NCI-H2227 treated with DMSO at 0.1 percent for 48 hours (cell line): ENCODE data around the gene NUCKS1.

Source experiments
- DNase-seq: peaks from one replicate; lab custom pipeline; 2025; lab: John Stamatoyannopoulos, UW

Gene NUCKS1

GRCh38 chr1:205669341-205670149, 80.4 kb downstream of the NUCKS1 start:
- no peak for DNase-seq

GRCh38 chr1:205668951-205669340, 81.0 kb downstream of the NUCKS1 start:
- no peak for DNase-seq

DNA sequence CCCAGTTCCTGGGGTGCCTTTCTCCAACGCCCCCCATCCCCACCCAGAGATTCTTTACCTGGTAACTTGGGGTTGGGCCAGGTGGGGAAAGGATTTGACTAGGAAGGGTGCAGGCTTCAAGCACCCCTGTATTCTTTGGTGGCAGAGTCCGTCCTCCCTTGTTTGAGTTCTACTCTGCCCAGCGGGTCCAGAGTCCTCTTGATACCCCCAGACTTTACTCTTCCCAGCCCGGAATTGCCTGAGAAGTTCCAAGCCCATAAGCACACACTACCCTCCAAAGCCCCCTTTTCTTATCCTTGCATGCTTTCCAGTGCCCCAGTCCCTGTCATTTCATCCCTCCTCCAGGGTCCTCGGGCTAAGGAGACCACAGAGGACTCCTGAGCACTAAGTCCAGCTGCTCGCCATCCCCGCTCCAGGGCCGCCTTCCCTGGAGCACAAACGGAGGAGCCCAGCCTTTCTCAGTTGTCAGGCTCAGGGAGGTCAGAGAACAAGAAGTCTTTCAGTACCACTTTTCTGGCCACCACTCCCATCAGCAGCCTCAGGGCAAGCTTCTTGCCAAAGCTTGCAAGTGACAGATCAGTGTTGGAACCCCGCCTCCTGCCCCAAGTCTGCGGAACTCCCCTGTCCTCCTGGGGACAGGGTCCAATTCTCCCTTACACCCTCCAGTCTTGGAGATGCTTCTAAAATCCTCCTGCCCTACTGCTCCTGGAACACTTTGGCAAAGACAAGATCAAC, 81.9 kb downstream of the NUCKS1 start:
- no peak for DNase-seq

DNA sequence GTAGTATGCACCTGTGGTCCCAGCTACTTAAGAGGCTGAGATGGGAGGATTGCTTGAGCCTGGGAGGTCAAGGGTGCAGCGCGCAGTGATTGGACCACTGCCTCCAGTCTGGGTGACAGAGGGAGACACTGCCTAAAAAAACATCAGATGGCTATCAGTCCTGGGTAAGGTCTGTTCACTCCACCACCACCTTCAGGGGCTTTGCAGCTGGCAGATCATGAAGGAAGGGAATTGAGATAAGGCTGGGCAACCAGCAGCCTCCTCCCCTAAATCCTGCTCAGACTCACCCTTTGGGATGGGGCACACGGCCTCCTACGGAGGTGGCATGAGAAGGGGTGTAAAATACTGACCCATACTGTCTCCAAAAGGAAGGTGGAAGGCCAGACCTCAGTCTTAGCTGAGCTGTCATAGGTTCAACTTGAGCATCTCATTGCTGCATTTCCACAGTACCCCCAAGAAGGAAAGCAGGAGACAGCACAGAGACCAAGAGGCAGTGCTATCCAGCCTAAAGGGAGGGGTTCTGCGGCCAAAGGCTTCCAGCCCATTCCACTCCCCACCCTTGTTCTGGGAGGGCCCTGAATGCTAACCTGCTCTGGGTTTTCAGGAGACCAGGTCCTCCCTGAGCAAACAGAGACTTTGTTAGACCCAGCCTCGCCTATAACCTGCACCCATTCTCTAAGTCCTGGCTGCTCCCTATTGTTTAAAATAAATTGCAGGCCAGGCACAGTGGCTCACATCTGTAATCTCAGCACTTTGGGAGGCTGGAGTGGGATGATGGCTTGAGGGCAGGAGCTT, 83.4 kb downstream of the NUCKS1 start:
- no peak for DNase-seq

DNA sequence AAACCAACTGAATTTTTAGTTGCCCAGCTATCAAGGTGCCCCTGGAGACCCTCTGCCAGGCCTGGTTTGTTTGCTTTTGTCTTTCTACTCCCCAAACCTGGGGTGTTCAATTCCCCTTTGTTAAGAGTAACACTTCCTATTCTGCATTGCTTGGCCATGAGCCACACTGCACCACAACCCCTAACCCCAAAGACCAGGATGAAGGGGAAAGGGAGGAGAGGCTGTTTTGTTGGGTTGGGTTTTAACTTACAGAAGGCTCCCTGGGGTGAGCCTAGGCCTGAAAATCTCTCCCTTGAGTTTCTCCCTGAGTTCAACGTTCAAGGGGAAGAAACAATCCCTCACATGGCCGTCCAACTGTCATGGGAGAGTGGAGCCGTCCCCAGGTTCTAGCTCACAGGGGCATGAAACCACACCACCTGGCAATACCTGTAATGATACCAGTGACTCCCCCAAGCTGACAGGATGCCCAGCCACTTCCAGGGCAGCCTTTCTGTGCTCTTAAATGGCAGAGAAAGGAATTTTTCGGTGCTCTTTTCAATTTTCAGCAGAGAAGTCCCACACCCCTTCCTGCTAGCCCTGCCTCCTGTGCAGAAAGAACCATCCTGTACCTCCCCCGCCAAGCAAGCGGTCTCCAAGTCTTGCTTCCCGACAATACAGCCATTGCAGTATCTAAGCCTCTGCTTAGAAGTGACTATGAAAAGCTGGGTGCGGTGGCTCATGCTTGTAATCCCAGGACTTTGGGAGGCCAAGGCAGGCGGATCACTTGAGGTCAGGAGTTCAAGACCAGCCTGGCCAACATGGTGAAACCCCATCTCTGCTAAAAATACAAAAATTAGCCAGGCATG, 84.6 kb downstream of the NUCKS1 start:
- DNase-seq, result no peak

DNA sequence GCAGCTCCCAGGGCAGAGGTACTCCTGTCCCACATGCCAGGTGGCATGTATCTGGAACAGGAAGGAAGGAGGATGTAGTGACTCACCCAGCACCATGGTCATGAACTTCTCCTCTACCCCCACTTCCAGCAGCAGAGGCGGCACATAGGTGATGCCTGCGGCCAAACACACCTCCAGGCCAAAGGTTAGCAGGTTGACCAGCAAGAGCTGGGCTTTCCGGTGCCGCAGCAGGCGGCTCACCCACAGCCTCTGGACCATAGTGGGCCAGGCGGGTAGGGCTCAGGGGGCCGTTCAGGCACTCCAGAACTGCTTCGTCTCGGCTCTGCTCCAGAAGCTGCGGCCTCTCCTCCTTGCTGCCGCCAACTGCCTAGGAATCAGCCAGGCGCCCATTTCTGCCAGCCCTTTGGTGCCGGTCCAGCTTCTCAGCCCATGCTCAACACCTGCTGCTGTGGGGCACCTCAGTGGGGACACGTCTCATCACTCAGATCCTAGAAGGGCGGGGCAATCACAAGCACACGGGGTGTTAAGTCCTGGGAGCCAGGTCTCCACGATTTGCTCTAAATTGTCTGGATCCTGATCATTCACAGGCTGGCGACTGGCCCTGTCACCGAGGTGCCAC, 85.5 kb downstream of the NUCKS1 start:
- DNase-seq, result no peak

DNA sequence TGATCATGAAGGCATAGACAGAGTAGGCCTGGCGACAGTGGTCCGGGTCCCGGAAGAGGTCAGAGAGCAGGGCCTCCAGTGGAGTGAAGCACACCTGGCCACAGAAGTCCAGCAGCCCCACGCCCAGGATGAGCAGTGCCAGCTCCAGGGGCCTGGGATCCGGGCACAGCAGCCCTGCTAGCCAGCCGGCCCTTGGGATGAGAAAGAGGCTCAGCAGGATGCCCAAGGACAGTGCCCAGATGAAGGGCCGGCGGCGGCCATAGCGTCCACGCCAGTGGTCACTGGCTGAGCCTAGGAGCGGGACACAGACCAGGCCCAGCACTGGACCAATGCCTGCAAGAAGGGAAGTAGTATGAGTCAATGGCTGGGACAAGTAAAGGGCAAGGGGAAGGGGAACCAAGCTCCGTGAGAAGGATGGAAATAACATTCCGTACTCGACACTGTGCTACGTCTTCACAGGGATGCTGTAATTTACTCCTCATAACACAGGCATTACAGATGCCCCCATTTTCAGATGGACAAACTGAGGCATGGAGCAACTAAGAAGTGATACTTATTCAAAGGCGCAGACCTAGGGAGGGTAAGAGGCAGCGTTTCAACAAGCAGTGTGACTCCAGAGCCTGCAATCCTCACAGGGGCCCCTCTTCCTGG, 86.6 kb downstream of the NUCKS1 start:
- DNase-seq, result no peak
